B cell (primary cell): ENCODE results near the gene BAZ1B. TPM values are rescaled to one million over a fixed set of nuclear protein-coding genes. Genes with fewer than 3 reads are reported as not detected.

Experiments
- ATAC-seq: fragments of 200-7000 bp; cut with Tn5 transposase; one replicate; pipeline ENCODE4 v1.10.0; 2021; ENCODE audit warnings: low read depth, mild to moderate bottlenecking, moderate number of reproducible peaks, moderate library complexity
- CTCF ChIA-PET: fragments of 350-600 bp; sonication (Branson Sonifier 250); formaldehyde crosslinking; loops from one replicate; lab custom pipeline; 2021; ENCODE audit warnings: antibody characterized with exemption, inconsistent platforms; lab: Charles Lee
- POLR2A ChIA-PET: fragments of 350-600 bp; sonication (Branson Sonifier 250); formaldehyde crosslinking; loops from one replicate; lab custom pipeline; 2021; ENCODE audit warnings: antibody characterized with exemption; lab: Charles Lee
- DNase-seq: peaks from one replicate; pipeline ENCODE4 v3.0.0; 2013
- H2AFZ ChIP-seq: 2 replicates; pipeline ENCODE4 v1.6.1; 2012; ENCODE audit warnings: mild to moderate bottlenecking, low read depth, low read length; ENCODE audit not compliant: insufficient read depth, poor library complexity, severe bottlenecking
- H3K27ac ChIP-seq, 2 donors: 1 replicate in 1 of 2; 2 replicates in 1 of 2; pipeline ENCODE4 v1.5.1; 2012 to 2013; ENCODE audit warnings: low read length in 2 of 2, mild to moderate bottlenecking in 2 of 2, moderate library complexity in 1 of 2
- H3K27me3 ChIP-seq, 4 experiments: fragments of 200-600 bp in 1 of 4; sonication (generic) in 1 of 4; replicated peaks in 1 of 4; 1 replicate in 2 of 4; 2 replicates in 2 of 4; pipeline versions ENCODE4 v1.6.1 to v1.7.0; 2013 to 2016; ENCODE audit warnings: low read length in 3 of 4, mild to moderate bottlenecking in 2 of 4, mixed read lengths in 1 of 4, moderate library complexity in 1 of 4; ENCODE audit not compliant: insufficient read depth in 4 of 4, control insufficient read depth in 3 of 4; ENCODE audit errors: control extremely low read depth in 1 of 4
- H3K36me3 ChIP-seq, 2 experiments: replicated peaks in 1 of 2; 1 replicate in 1 of 2; 2 replicates in 1 of 2; pipeline versions ENCODE4 v1.6.1 to v1.7.1; 2013; ENCODE audit warnings: low read length in 1 of 2; ENCODE audit not compliant: insufficient read depth in 2 of 2, control insufficient read depth in 1 of 2; ENCODE audit errors: control extremely low read depth in 1 of 2, extremely low read depth in 1 of 2
- H3K4me1 ChIP-seq, 2 donors: fragments of 200-600 bp in 1 of 2; sonication (generic) in 1 of 2; 1 replicate in 1 of 2; 2 replicates in 1 of 2; pipeline versions ENCODE4 v1.5.1 to v1.6.1; 2013 to 2017; ENCODE audit warnings: low read length in 2 of 2; ENCODE audit not compliant: control insufficient read depth in 2 of 2, insufficient read depth in 2 of 2
- H3K4me2 ChIP-seq: replicated peaks from 2 replicates; pipeline ENCODE3; 2012; ENCODE audit warnings: mild to moderate bottlenecking, low read depth, low read length; ENCODE audit not compliant: poor library complexity, severe bottlenecking
- H3K4me3 ChIP-seq, 5 experiments: fragments of 200-600 bp in 1 of 5; sonication (generic) in 1 of 5; 1 replicate in 3 of 5; 2 replicates in 2 of 5; pipeline versions ENCODE4 v1.5.1 to v1.7.0; 2011 to 2016; ENCODE audit warnings: low read length in 4 of 5, mild to moderate bottlenecking in 4 of 5, low read depth in 2 of 5, control low read depth in 1 of 5, moderate library complexity in 1 of 5; ENCODE audit not compliant: insufficient read depth in 1 of 5; ENCODE audit errors: control extremely low read depth in 1 of 5, extremely low read depth in 1 of 5
- H3K79me2 ChIP-seq: fragments of 200-600 bp; sonication (generic); one replicate; pipeline ENCODE4 v1.6.0; 2016; ENCODE audit warnings: low read length; ENCODE audit not compliant: control insufficient read depth, insufficient read depth
- H3K9ac ChIP-seq: fragments of 200-600 bp; sonication (generic); 2 replicates; pipeline ENCODE4 v1.6.1; 2017; ENCODE audit warnings: mild to moderate bottlenecking, low read length, moderate library complexity
- H3K9me3 ChIP-seq, 3 donors: one replicate each; pipeline versions ENCODE4 v1.6.1 to v1.7.1; 2013; ENCODE audit warnings: low read length in 2 of 3; ENCODE audit not compliant: control insufficient read depth in 2 of 3, insufficient read depth in 1 of 3; ENCODE audit errors: control extremely low read depth in 1 of 3
- H4K20me1 ChIP-seq: 2 replicates; pipeline ENCODE4 v1.6.0; 2012; ENCODE audit warnings: mild to moderate bottlenecking, low read length; ENCODE audit not compliant: insufficient read depth, control insufficient read depth, poor library complexity, severe bottlenecking
- H3K27ac Mint-ChIP-seq: one replicate; pipeline ENCODE4 v1.8.0; 2021; ENCODE audit warnings: mixed read lengths
- H3K27me3 Mint-ChIP-seq: one replicate; pipeline ENCODE4 v1.8.0; 2021; ENCODE audit warnings: mixed read lengths
- H3K4me1 Mint-ChIP-seq: one replicate; pipeline ENCODE4 v1.8.0; 2021; ENCODE audit warnings: mixed read lengths
- H3K4me3 Mint-ChIP-seq: one replicate; pipeline ENCODE4 v1.8.0; 2021; ENCODE audit warnings: mixed read lengths
- H3K9me3 Mint-ChIP-seq: one replicate; pipeline ENCODE4 v1.8.0; 2022; ENCODE audit warnings: mixed read lengths; ENCODE audit not compliant: insufficient read depth
- CTCF ChIP-seq: fragments of 200-600 bp; IDR thresholded peaks from one replicate; pipeline ENCODE4 v1.8.0; 2022; ENCODE audit warnings: antibody characterized with exemption, mild to moderate bottlenecking
- EZH2 ChIP-seq: IDR thresholded peaks from 2 replicates; pipeline ENCODE4 v1.6.1; 2012; ENCODE audit warnings: borderline replicate concordance, low read depth, mild to moderate bottlenecking, moderate library complexity, low read length; ENCODE audit not compliant: insufficient read depth, poor library complexity, severe bottlenecking
- WGBS: methylation state at CpG from one replicate; pipeline ENCODE4 v1.1.5; 2013; ENCODE audit warnings: missing lambda C conversion rate; ENCODE audit not compliant: insufficient coverage; 5-methylcytosine and 5-hydroxymethylcytosine counted together
- intact Hi-C: fragments of 100-400 bp; cut with micrococcal nuclease; formaldehyde crosslinking; loops from one replicate; pipeline ENCODE4 v1.10.0; 2022
- polyA plus RNA-seq: library from polyadenylated mRNA; depleted of rRNA; stranded (reverse); fragments of >200 nt; gene quantifications from 2 replicates; pipeline ENCODE4 v1.2.3, GENCODE V29; 2012
- total RNA-seq, 2 donors: library from RNA; stranded (reverse); fragments of 120-200 nt in 1 of 2; gene quantifications; 1 replicate in 1 of 2; 2 replicates in 1 of 2; pipeline versions ENCODE4 v1.2.3 to v1.2.4, GENCODE V29; 2013 to 2022

Gene BAZ1B
- total and polyA plus RNA-seq, 2 donors (not counting 1 experiment from before 2014, with no cell fraction given) = 17.2 to 68.1 TPM

GRCh38 chr7:73569042-73569608, 47.0 kb upstream of the BAZ1B start:
- Mint-ChIP-seq H3K27ac (no peak overlapping the region), H3K27me3 (no peaks in the 10 kb centered on the region), H3K9me3 (no peaks in the 10 kb centered on the region), H3K4me1 (peaks cover 15% of the 10 kb centered on the region), H3K4me3 (no peak overlapping the region)
- H3K36me3 ChIP-seq = peaks cover 0 to 52% of the 10 kb centered on the region in 2 experiments
- H3K27me3 ChIP-seq = no peaks in the 10 kb centered on the region
- intact Hi-C loops = no loop called here
- TF ChIP-seq EZH2 (no peak), CTCF (no peak)
- H3K27ac ChIP-seq = no peak overlapping the region
- no peaks in the 10 kb centered on the region for H3K9me3 ChIP-seq
- H3K79me2 ChIP-seq = peaks cover 4% of the 10 kb centered on the region
- H3K4me1 ChIP-seq = peaks cover 5 to 11% of the 10 kb centered on the region in 2 donors
- CTCF ChIA-PET = no interaction called here
- no peak overlapping the region for H3K9ac ChIP-seq
- 90% methylated on average over 3 of the region's 5 CpGs for WGBS
- H4K20me1 ChIP-seq = no peaks in the 10 kb centered on the region
- POLR2A ChIA-PET = no interaction called here
- DNase-seq (no peak), ATAC-seq (no peak)
- H3K4me3 ChIP-seq = no peak overlapping the region
- no peak overlapping the region for H2AFZ ChIP-seq
- no peak overlapping the region for H3K4me2 ChIP-seq

GRCh38 chr7:73567846-73568685, 46.0 kb upstream of the BAZ1B start:
- Histone ChIP-seq H4K20me1 (no peaks in the 10 kb centered on the region), H3K4me2 (no peak overlapping the region), H3K79me2 (no peaks in the 10 kb centered on the region), H3K9me3 (no peaks in the 10 kb centered on the region), H3K9ac (no peak overlapping the region), H3K27ac (no peak overlapping the region), H2AFZ (no peak overlapping the region), H3K36me3 (peaks cover 0 to 41% of the 10 kb centered on the region in 2 experiments), H3K27me3 (no peaks in the 10 kb centered on the region), H3K4me1 (peaks cover 5 to 11% of the 10 kb centered on the region in 2 donors), H3K4me3 (no peak overlapping the region)
- DNase-seq = no peak
- WGBS = 72% methylated on average over 6 of the region's 12 CpGs
- ChIA-PET POLR2A (no interaction called here), CTCF (no interaction called here)
- Mint-ChIP-seq H3K4me3 (no peak overlapping the region), H3K4me1 (peaks cover 15% of the 10 kb centered on the region), H3K27me3 (no peaks in the 10 kb centered on the region), H3K27ac (peak overlapping the region; percentile 7), H3K9me3 (no peaks in the 10 kb centered on the region)
- TF ChIP-seq EZH2 (no peak), CTCF (no peak)
- ATAC-seq = no peak
- intact Hi-C loops = no loop called here
